GM19328 (cell line): Measurements from ENCODE around the gene AFAP1L2.

ENCODE experiments used
- ATAC-seq: cut with Tn5 transposase; IDR thresholded peaks from one replicate; pipeline ENCODE4 v1.9.1; 2021; ENCODE audit warnings: mild to moderate bottlenecking, moderate library complexity; ENCODE audit not compliant: unreplicated experiment

The AFAP1L2 gene

GRCh38 chr10:114404171-114405010 lies at the start of gene AFAP1L2:
Gene AFAP1L2, minus strand, starts transcription at chr10:114404502. Its CDS starts 47 bp downstream, at chr10:114404455.
- no peak for ATAC-seq

DNA sequence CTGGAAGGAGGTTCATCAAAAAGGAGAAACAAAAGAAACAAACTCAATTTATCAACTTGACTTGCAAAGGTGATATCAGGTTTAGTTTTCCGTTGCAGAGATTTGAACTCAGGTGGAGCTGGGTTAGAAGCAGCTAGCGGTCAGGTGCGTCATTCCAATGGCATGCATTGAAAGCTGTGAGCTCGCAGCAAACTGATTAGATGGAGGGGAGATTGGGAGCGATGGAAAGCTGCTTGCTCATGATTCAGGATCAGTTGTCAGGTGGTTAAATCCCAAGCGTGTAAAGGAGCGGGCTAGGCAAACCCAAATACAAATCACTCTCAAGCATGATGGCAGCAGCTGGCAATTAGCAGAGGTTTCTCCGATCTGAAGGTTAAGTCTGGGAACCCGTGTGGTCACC lies 49.3 kb upstream of the AFAP1L2 start:
- ATAC-seq, result no peak

- ATAC-seq, result no peak
These were observed 44.6 kb upstream of the AFAP1L2 start for GRCh38 chr10:114448897-114449296.

- no peak for ATAC-seq
These were observed 41.0 kb upstream of the AFAP1L2 start for GRCh38 chr10:114445332-114445731.

DNA sequence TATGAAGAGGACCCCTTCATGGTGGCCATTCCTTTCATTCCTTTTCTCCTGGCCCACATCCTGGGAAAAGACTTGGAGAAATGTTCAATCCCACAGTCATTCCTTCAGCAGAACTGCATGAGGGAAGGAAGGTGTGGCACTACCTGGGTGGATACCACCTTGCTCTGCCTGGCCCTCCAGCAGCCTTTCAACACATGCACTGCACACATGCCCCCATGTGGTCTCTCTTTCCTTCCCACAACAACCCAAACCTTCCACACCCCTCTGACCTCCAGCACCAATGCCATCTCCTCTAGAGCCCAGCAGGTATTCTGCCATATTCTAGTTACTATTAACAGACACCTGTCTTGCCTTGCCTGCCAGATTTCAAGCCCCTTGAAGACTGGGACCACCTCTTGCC lies 40.5 kb upstream of the AFAP1L2 start:
- ATAC-seq, result no peak

- no peak for ATAC-seq
These were observed 37.9 kb upstream of the AFAP1L2 start for GRCh38 chr10:114442091-114442630.

- ATAC-seq, result no peak
These were observed 36.8 kb upstream of the AFAP1L2 start for GRCh38 chr10:114441107-114441506.

- no peak for ATAC-seq
These were observed 33.4 kb upstream of the AFAP1L2 start for GRCh38 chr10:114437473-114438292.

- ATAC-seq, result no peak
These were observed 32.6 kb upstream of the AFAP1L2 start for GRCh38 chr10:114436941-114437340.

GRCh38 chr10:114432566-114433093 lies 28.3 kb upstream of the AFAP1L2 start:
- no peak for ATAC-seq

DNA sequence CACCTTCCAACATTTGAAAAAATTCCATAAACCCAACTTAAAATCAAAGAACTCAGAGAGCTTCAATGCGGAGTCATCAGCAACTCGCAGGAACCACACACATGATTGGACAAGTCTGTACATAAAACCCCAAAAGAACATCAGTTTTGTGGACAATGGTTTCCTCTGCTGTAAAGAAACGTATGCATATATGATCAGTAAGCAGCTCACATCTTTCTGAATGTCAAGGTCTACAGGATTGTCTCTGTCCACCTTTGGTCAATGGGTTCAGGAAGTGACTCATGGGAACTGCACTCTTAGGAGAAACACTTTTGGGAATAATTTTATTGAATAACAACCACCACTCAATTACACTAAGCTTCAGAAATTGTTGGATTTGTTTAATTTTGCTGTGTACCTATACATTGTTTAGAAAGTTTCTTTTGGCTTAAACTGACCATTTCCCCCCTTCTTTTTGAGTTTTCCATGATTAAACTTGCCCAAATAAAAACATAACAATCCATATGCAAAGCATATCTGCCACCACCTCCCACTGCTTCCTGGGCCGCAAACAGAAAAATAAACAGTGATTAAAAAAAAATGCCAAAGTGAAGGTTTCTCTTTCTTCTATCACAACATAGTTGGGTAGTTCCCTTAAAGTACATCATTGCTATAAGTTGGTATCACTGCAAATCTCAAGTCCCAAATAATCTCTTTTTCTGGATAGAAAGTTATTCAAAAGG lies 27.3 kb upstream of the AFAP1L2 start:
- no peak for ATAC-seq

DNA sequence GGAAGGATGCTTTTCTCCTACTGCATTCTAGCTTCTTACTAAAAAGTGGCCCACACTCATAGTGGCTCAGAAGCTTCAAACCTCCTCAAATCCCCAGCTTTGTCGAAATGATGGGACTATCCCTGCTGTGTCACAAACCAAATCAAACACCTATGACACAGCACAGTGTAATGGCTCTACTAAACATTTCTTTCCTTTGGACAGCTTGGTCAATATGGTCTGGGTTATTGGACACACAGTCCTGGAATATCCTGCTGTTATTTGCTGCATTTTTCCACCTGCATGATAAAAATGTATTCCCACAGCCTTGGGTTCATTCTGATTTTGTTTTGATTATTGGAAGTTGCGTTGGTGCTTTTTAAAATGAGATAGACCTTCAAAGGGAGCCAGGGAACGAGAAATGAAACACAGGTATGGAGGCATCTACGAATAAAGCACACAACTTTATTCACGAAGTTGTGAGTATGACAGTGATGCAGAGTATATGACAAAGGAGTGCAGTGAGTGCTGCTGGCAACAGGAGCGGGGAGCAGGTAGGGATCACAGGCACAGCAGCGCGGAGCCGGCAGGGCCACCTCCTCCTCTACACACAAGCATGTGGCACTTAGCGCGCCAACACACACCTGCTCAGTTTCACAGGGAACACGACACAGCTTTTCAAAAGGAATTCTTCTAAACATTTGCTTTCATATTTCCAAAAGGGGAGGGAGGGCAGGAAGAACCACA lies 26.5 kb upstream of the AFAP1L2 start:
- ATAC-seq, result no peak

- ATAC-seq, result no peak
These were observed 25.5 kb upstream of the AFAP1L2 start for GRCh38 chr10:114429581-114430335.

GRCh38 chr10:114427124-114427852 lies 23.0 kb upstream of the AFAP1L2 start:
- ATAC-seq, result no peak

DNA sequence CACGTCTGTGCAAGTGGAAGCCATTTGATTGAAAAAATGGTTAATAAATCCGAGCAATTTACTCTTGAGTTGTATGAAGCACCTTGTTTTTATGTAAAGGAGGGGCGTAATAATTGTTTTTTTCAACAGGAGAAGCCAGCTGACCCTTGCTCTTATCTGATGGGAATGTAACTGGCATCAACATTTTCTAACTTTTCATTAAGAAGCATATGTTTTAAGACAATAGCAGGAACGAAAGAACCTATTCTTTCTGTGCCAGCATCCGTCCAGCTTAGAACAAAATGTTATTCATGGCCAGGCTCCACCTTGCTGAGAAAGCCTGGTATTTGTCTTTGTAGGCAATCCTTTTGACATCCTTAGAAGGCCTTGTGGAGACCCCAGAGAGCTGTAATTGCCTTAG lies 22.2 kb upstream of the AFAP1L2 start:
- ATAC-seq, result no peak

DNA sequence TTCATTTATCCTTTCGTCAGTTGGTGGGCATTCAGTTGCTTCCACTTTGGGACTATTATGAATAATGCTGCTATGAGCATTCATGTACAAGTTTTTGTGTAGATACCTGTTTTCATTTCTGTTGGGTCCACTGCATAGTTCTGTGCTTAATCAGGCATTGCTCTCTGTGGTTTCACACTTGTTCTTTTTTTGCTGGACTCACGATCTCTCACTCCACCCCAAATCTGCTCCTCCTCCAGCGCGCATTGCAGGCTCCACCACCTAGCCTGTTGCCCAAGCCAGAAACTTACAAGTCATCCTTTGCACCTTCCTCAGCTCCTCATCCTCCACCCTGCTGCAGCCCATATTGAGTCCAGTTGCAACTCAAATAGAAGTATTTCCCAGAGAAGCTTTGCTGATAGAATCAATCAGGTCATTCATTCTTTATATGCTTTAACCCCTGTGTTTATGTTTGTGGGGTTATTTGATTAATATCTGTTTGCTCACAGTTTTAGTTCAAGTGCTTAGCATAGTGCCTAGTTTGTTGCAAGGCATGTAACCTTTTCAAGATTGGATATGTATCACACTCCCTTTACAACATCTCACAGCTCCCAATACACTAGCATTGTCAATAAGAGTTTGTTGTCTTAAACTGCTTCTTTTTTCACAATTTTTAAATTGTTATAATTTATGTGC lies 16.6 kb upstream of the AFAP1L2 start:
- ATAC-seq, result no peak

GRCh38 chr10:114418109-114418508 lies 13.8 kb upstream of the AFAP1L2 start:
- ATAC-seq, result no peak
